PC-3 (cell line): Measurements from ENCODE around the gene TAC4.

ENCODE experiments used
- EZH2 ChIP-seq: fragments of 300-600 bp; sonication (generic); IDR thresholded peaks from one replicate; pipeline ENCODE4 v1.6.1; 2017; ENCODE audit warnings: antibody characterized with exemption, mild to moderate bottlenecking, low read length; ENCODE audit not compliant: unreplicated experiment
- EZH2phosphoT487 ChIP-seq: fragments of 300-600 bp; sonication (generic); IDR thresholded peaks from 2 replicates; pipeline ENCODE4 v1.6.1; 2018; ENCODE audit warnings: mild to moderate bottlenecking, antibody characterized with exemption, low read length, borderline replicate concordance
- TF ChIP-seq, protein P1 (sequence below): fragments of 300-600 bp; sonication (generic); conservative IDR thresholded peaks from 2 replicates; pipeline ENCODE4 v1.5.1; 2017; ENCODE audit warnings: antibody characterized with exemption, low read depth, mild to moderate bottlenecking, low read length

DNA sequence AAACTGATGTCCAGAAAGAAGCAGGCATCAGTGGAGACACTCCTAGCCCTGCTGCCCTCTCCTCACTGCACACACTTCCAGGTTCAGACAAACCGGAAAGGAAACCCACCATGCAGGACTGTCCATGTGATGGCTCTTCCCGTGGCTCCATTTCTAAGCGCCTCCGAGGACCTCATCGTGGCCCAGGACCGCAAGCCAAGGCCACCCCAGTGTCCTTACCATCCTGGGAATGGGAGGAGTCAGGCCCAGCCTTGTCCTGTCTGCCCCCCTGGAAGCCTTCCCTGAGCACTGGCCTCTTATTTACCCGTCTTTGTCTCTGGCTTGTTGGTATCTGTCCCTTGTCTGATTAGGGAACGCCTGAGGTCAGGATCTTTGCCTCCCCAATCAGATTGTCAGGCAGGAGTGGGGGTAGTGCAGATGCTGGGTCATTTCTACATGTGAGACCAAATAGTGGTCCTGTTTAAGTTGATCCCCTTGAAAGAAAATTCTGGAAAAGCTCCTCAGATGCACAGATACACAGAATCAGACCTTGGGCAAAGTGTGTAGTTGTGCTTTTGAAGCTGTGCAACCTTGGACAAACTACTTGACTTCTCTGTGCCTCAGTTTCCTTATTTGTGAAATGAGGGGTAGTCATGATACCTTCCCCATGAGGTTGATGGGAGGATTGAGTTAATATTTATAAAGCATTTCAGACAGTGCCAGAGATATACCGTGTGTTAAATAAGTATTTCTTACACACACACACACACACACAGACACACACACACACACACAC is 744 bp downstream of the TAC4 start:
- TF ChIP-seq, protein P1, sequence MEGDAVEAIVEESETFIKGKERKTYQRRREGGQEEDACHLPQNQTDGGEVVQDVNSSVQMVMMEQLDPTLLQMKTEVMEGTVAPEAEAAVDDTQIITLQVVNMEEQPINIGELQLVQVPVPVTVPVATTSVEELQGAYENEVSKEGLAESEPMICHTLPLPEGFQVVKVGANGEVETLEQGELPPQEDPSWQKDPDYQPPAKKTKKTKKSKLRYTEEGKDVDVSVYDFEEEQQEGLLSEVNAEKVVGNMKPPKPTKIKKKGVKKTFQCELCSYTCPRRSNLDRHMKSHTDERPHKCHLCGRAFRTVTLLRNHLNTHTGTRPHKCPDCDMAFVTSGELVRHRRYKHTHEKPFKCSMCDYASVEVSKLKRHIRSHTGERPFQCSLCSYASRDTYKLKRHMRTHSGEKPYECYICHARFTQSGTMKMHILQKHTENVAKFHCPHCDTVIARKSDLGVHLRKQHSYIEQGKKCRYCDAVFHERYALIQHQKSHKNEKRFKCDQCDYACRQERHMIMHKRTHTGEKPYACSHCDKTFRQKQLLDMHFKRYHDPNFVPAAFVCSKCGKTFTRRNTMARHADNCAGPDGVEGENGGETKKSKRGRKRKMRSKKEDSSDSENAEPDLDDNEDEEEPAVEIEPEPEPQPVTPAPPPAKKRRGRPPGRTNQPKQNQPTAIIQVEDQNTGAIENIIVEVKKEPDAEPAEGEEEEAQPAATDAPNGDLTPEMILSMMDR, result no peak
- TF ChIP-seq EZH2 (no peak), EZH2phosphoT487 (no peak)
